Heart left ventricle (tissue), 16 donors: ENCODE measurements around the gene CSF2. TPM values are rescaled to one million over a fixed set of nuclear protein-coding genes. Genes with fewer than 3 reads are reported as not detected.

ENCODE experiments used
- ATAC-seq, 4 donors: fragments of 200-7000 bp; cut with Tn5 transposase; one replicate each; pipeline ENCODE4 v1.9.1; 2020 to 2022; ENCODE audit warnings: moderate library complexity in 4 of 4, mild to moderate bottlenecking in 3 of 4, moderate number of reproducible peaks in 1 of 4
- DNase-seq, 5 donors: peaks; one replicate each; pipeline ENCODE4 v3.0.0-alpha.2; 2020
- H3K27ac ChIP-seq, 12 donors: fragments of 200-600 bp; sonication (generic) in 4 of 12; one replicate each; pipeline versions ENCODE4 v1.5.0 to v1.8.0; 2016 to 2022; ENCODE audit warnings: mild to moderate bottlenecking in 2 of 12
- H3K27me3 ChIP-seq, 9 donors: fragments of 200-600 bp; sonication (generic) in 2 of 9; one replicate each; pipeline versions ENCODE4 v1.5.1 to v1.8.0; 2016 to 2022; ENCODE audit warnings: mild to moderate bottlenecking in 3 of 9
- H3K36me3 ChIP-seq, 9 donors: fragments of 200-600 bp; sonication (generic) in 2 of 9; one replicate each; pipeline versions ENCODE4 v1.5.0 to v1.8.0; 2018 to 2022; ENCODE audit warnings: mild to moderate bottlenecking in 2 of 9
- H3K4me1 ChIP-seq, 12 donors: fragments of 200-600 bp; sonication (generic) in 4 of 12; one replicate each; pipeline versions ENCODE4 v1.5.0 to v1.8.0; 2016 to 2022; ENCODE audit warnings: mild to moderate bottlenecking in 3 of 12
- H3K4me3 ChIP-seq, 12 donors: fragments of 200-600 bp; sonication (generic) in 4 of 12; one replicate each; pipeline versions ENCODE4 v1.5.0 to v1.8.0; 2017 to 2022; ENCODE audit warnings: mild to moderate bottlenecking in 9 of 12, moderate library complexity in 4 of 12
- H3K9me3 ChIP-seq, 12 donors: fragments of 200-600 bp; sonication (generic) in 4 of 12; one replicate each; pipeline versions ENCODE4 v1.5.0 to v1.8.0; 2016 to 2022; ENCODE audit warnings: mild to moderate bottlenecking in 1 of 12
- CTCF ChIP-seq, 12 donors: fragments of 200-600 bp; sonication (generic) in 4 of 12; IDR thresholded peaks; one replicate each; pipeline versions ENCODE4 v1.5.0 to v1.8.0; 2018 to 2022; ENCODE audit warnings: antibody characterized with exemption in 12 of 12, mild to moderate bottlenecking in 5 of 12
- POLR2A ChIP-seq, 2 donors: fragments of 450-650 bp; IDR thresholded peaks; one replicate each; pipeline ENCODE4 v1.6.1; 2017; ENCODE audit warnings: antibody characterized with exemption in 2 of 2, mild to moderate bottlenecking in 2 of 2, moderate library complexity in 2 of 2
- WGBS, 4 donors: extraction: QIAGEN DNeasy Blood & Tissue Kit in 2 of 4; methylation state at CpG; one replicate each; pipeline versions ENCODE4 v1.1.5 to v1.1.7; 2013 to 2018; 5-methylcytosine and 5-hydroxymethylcytosine counted together
- intact Hi-C, 10 donors: fragments of 100-400 bp; cut with DNase I; formaldehyde crosslinking; loops; one replicate each; pipeline versions ENCODE4 v1.11.1 to v1.14.2; 2022
- polyA plus RNA-seq, 2 donors: library from polyadenylated mRNA; stranded (reverse); fragments of 200-250 nt; gene quantifications; one replicate each; pipeline ENCODE4 v1.2.3, GENCODE V29; 2013
- total RNA-seq, 9 donors: library from RNA; depleted of rRNA in 2 of 9; stranded (reverse); fragments of >200 nt in 2 of 9; fragmentation: NEBNext Ultra II Directional in 3 of 9; extraction: Animal tissue kit (Norgen Biotek cat#: 25700) in 3 of 9; gene quantifications; one replicate each; pipeline versions ENCODE4 v1.1.0 to v1.2.4, GENCODE V29; 2016 to 2023
- donor health status: ischemic (EF 13 %, LVEDD 7.1; RV severe dilation, severe dysfunction).
- donor health status: healthy with polysubstance abuse.
- donor health status: DM: no; HTN: yes; CAD: no.
- donor health status: DM: no; HTN: no; CAD: no.
- donor health status: ischemic (EF 25% LVEDD 6.9; RV normal size, moderate dysfunction).
- donor health status: ischemic (EF 25% LVEDD 5.7; RV mildly dilated, moderate dysfunction).
- donor health status: healthy.
- donor health status: DM: yes; HTN: yes; CAD: no.
- donor health status: ischemic (EF 35%, LVEDD 5.7; RV mildly dilated, moderate dysfunction).
- donor health status: nonischemic (EF 11% LVEDD 7.7; RV severe dilation, severe dysfunction).
- donor health status: DM: yes; HTN: yes; CAD: no.
- donor health status: PGD.
- donor health status: ischemic (EF 29% LVEDD 5.4; RV normal size, mild dysfunction).
- donor health status: nonischemic (EF 23%, LVEDD 6.1; RV moderate dilation, normal function).

The CSF2 gene
- total and polyA plus RNA-seq, 11 donors = 0.67 TPM; not detected in 10

- intact Hi-C loops = no loop called here
- H3K27ac ChIP-seq = no peak overlapping the region
- peaks cover 0 to 44% (median 5%) of the 10 kb centered on the region in 12 donors for H3K4me1 ChIP-seq
- no peak for ATAC-seq
- 79 to 91% (median 86%) methylated on average over 5 of the region's 5 CpGs for WGBS, 4 donors
- DNase-seq = no peak
- no peaks in the 10 kb centered on the region for H3K9me3 ChIP-seq
- H3K36me3 ChIP-seq = no peaks in the 10 kb centered on the region
- TF ChIP-seq POLR2A (IDR thresholded peaks at IDR 0.05) (no peak), CTCF (IDR thresholded peaks at IDR 0.05) (no peak)
- H3K4me3 ChIP-seq = no peak overlapping the region
- no peaks in the 10 kb centered on the region for H3K27me3 ChIP-seq
These were observed 24.6 kb downstream of the CSF2 start for GRCh38 chr5:132098151-132098594.

DNA sequence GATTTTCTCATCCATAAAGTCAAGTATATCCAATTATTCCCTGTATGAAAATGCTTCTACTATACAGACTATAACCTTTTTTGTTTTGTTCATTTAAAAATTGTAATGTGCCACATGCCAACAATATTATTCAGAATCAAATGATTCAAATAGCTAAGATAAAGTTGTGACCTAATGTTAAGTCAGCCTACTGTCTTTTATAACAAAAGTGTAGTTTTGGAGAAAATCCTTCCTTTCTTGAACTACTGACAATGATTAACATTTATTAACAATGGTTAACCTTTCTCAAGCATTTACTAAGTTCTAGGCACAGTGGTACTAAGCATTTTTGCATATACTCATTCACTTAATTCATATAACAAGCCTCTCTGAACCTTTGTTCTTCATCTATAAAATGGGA, 25.0 kb downstream of the CSF2 start:
- H3K4me3 ChIP-seq = no peak overlapping the region
- no peaks in the 10 kb centered on the region for H3K27me3 ChIP-seq
- intact Hi-C loops = no loop called here
- H3K4me1 ChIP-seq = peaks cover 0 to 49% (median 10%) of the 10 kb centered on the region in 12 donors
- ATAC-seq (no peak), DNase-seq (no peak)
- no peaks in the 10 kb centered on the region for H3K9me3 ChIP-seq
- H3K27ac ChIP-seq = no peak overlapping the region
- TF ChIP-seq POLR2A (IDR thresholded peaks at IDR 0.05) (no peak), CTCF (IDR thresholded peaks at IDR 0.05) (no peak)
- no peaks in the 10 kb centered on the region for H3K36me3 ChIP-seq

GRCh38 chr5:132099076-132099748, 25.6 kb downstream of the CSF2 start:
- Histone ChIP-seq H3K9me3 (no peaks in the 10 kb centered on the region), H3K36me3 (no peaks in the 10 kb centered on the region), H3K27ac (no peak overlapping the region), H3K4me3 (no peak overlapping the region), H3K4me1 (peaks cover 0 to 55% (median 16%) of the 10 kb centered on the region in 12 donors), H3K27me3 (no peaks in the 10 kb centered on the region)
- DNase-seq (no peak), ATAC-seq (no peak)
- TF ChIP-seq POLR2A (IDR thresholded peaks at IDR 0.05) (no peak), CTCF (IDR thresholded peaks at IDR 0.05) (no peak)
- intact Hi-C loops = no loop called here
- WGBS, 4 donors = 57 to 75% (median 68%) methylated on average over 5 of the region's 5 CpGs

DNA sequence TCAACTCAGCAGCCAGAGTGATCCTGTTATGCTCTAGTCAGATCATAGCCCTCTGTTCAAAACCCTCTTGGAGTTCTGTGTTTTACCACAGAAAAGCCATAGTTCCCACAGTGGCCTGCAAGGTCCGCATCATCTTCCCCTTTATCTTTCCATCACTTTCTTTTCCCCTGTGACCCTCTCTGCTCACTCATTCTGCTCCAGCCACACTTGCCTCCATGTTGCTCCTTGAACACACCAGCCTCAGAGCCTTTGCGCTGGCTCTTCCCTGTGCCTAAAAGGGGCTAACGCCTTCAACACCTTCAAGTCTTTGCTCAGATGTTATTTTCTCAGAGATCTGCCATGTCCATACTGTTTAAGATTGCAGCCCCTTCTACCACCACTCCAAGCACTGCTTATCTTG, 26.3 kb downstream of the CSF2 start:
- Histone ChIP-seq H3K4me1 (peaks cover 0 to 56% (median 19%) of the 10 kb centered on the region in 12 donors), H3K27ac (no peak overlapping the region), H3K27me3 (no peaks in the 10 kb centered on the region), H3K36me3 (no peaks in the 10 kb centered on the region), H3K9me3 (no peaks in the 10 kb centered on the region), H3K4me3 (no peak overlapping the region)
- ATAC-seq (no peak), DNase-seq (no peak)
- intact Hi-C loops = no loop called here
- TF ChIP-seq CTCF (IDR thresholded peaks at IDR 0.05) = no peak
- no peak for TF ChIP-seq POLR2A (IDR thresholded peaks at IDR 0.05)
- 91 to 96% (median 93%) methylated on average over 3 of the region's 3 CpGs for WGBS, 4 donors
